ENCODE data around the gene EVI2A.

Gene EVI2A

GRCh38 chr17:31272236-31272635, 49.2 kb downstream of the EVI2A start:
- no peak for DNase-seq

- DNase-seq = peak; percentile 97
These were observed 51.8 kb downstream of the EVI2A start for GRCh38 chr17:31269578-31269983.

- no peak for DNase-seq
These were observed 52.3 kb downstream of the EVI2A start for GRCh38 chr17:31269036-31269577.

Measured in HCEC 1CT (cell line).